ENCODE measurements around the gene POU2F2.

- TF ChIP-seq EZH2 (IDR thresholded peaks at IDR 0.05; ENCODE audit: insufficient read depth, poor library complexity, severe bottlenecking) (no peak), EZH2phosphoT487 (IDR thresholded peaks at IDR 0.05; ENCODE audit: insufficient read depth, low read depth) (no peak)
Observed at GRCh38 chr19:42173695-42174094, 41.4 kb upstream of the POU2F2 start.
